Measurements from ENCODE around the gene HSF5.

Gene HSF5

DNA sequence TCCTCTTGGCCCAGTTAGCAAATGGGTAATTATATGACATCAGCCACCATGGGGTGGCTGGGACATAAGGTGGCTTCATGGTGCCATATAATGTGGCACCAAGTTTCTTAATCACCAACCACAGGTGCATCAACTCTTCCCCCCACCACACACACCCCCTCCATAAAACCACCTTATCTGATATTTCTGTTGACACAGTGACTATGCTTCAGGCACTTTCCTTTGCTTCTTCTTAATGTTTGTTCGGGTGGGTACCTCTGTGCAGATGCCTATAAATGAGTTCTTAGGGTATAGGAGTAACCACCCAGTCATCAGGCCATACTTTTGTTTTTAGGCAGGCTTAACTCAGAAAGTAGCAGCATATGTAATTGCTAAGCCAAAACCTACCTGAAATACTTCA, 100.4 kb downstream of the HSF5 start:
- H3K27ac ChIP-seq, result no peak overlapping the region
- no peak for DNase-seq (ENCODE audit: low spot score)

GRCh38 chr17:58386708-58387107, 101.5 kb downstream of the HSF5 start:
- H3K27ac ChIP-seq, result no peak overlapping the region
- no peak for DNase-seq (ENCODE audit: low spot score)
- TF ChIP-seq, protein P1, sequence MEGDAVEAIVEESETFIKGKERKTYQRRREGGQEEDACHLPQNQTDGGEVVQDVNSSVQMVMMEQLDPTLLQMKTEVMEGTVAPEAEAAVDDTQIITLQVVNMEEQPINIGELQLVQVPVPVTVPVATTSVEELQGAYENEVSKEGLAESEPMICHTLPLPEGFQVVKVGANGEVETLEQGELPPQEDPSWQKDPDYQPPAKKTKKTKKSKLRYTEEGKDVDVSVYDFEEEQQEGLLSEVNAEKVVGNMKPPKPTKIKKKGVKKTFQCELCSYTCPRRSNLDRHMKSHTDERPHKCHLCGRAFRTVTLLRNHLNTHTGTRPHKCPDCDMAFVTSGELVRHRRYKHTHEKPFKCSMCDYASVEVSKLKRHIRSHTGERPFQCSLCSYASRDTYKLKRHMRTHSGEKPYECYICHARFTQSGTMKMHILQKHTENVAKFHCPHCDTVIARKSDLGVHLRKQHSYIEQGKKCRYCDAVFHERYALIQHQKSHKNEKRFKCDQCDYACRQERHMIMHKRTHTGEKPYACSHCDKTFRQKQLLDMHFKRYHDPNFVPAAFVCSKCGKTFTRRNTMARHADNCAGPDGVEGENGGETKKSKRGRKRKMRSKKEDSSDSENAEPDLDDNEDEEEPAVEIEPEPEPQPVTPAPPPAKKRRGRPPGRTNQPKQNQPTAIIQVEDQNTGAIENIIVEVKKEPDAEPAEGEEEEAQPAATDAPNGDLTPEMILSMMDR (IDR thresholded peaks at IDR 0.05), result no peak

More for the DNA sequence above, 100.4 kb downstream of the HSF5 start:
- TF ChIP-seq, protein P1 (IDR thresholded peaks at IDR 0.05), result no peak
- H3K4me3 ChIP-seq, result no peak overlapping the region

GRCh38 chr17:58385359-58385899, 102.8 kb downstream of the HSF5 start:
- DNase-seq (ENCODE audit: low spot score), result no peak
- Histone ChIP-seq H3K4me3 (no peak overlapping the region), H3K27ac (no peak overlapping the region)
- TF ChIP-seq, protein P1 (IDR thresholded peaks at IDR 0.05), result no peak

More at GRCh38 chr17:58386708-58387107, 101.5 kb downstream of the HSF5 start:
- no peak overlapping the region for H3K4me3 ChIP-seq

- Histone ChIP-seq H3K27ac (no peak overlapping the region), H3K4me3 (no peak overlapping the region)
- no peak for DNase-seq (ENCODE audit: low spot score)
- TF ChIP-seq, protein P1 (IDR thresholded peaks at IDR 0.05), result no peak
Measured at GRCh38 chr17:58384897-58385296, 103.3 kb downstream of the HSF5 start.

DNA sequence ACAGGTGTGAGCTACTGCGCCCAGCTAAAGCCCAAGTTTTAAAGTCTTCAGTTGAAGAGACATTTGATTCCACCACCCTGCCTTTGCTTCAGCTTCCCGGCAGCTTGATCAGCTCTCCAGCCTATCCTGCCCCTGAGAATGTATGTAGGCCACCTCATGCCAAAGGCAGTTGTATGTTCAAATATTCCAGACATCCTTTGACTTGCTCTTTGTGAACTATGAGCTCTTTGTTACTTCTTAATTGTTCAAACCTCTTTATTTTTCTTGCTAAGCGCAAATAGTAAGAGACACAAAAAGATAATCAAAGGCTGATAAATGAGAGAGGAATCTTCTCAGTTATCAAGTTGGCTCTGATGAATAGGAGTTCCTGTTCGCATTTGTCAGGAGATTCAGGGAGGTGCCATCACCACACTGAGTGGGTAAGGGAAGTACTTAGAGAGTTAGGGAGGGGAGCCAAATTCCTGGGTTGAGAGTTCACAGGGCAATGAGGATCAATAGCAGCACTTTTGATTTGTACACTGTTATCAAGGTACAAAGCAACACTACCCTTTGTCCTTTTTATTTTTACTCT, 104.2 kb downstream of the HSF5 start:
- TF ChIP-seq, protein P1 (IDR thresholded peaks at IDR 0.05), result no peak
- H3K27ac ChIP-seq, result no peak overlapping the region
- no peak overlapping the region for H3K4me3 ChIP-seq
- no peak for DNase-seq (ENCODE audit: low spot score)

DNA sequence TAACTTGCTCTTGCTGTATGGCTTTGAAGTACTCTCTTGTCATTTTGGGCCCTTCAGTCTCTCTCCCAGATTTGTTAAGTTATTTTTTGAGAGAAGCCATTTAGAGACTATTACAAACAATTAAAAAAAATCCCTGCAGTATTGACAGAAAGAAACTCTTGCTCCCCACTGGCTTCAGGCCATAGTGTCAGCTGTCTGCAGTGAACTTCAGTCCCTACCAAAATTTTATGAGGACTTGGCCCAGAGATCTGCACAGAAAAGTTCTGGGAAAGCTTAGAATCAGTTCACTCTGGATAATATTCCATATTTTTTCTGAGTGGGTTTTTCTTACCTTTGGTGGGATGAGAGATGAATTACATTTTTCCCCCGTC, 105.4 kb downstream of the HSF5 start:
- no peak for DNase-seq (ENCODE audit: low spot score)
- TF ChIP-seq, protein P1 (IDR thresholded peaks at IDR 0.05), result no peak
- H3K4me3 ChIP-seq, result no peak overlapping the region
- H3K27ac ChIP-seq, result no peak overlapping the region
